PC-9 (cell line): ENCODE data around the gene NOD1.

Experiments used
- EZH2 ChIP-seq: fragments of 200-600 bp; sonication (generic); IDR thresholded peaks from 2 replicates; pipeline ENCODE4 v1.8.0; 2017; ENCODE audit warnings: antibody characterized with exemption, low read depth
- TF ChIP-seq, protein P1 (sequence below): fragments of 200-600 bp; sonication (generic); conservative IDR thresholded peaks from 2 replicates; pipeline ENCODE4 v1.6.1; 2017; ENCODE audit warnings: mixed run types, antibody characterized with exemption, mild to moderate bottlenecking, moderate library complexity

- TF ChIP-seq, protein P1, sequence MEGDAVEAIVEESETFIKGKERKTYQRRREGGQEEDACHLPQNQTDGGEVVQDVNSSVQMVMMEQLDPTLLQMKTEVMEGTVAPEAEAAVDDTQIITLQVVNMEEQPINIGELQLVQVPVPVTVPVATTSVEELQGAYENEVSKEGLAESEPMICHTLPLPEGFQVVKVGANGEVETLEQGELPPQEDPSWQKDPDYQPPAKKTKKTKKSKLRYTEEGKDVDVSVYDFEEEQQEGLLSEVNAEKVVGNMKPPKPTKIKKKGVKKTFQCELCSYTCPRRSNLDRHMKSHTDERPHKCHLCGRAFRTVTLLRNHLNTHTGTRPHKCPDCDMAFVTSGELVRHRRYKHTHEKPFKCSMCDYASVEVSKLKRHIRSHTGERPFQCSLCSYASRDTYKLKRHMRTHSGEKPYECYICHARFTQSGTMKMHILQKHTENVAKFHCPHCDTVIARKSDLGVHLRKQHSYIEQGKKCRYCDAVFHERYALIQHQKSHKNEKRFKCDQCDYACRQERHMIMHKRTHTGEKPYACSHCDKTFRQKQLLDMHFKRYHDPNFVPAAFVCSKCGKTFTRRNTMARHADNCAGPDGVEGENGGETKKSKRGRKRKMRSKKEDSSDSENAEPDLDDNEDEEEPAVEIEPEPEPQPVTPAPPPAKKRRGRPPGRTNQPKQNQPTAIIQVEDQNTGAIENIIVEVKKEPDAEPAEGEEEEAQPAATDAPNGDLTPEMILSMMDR: no peak
- no peak for TF ChIP-seq EZH2
Measured at GRCh38 chr7:30429156-30429530, 49.4 kb downstream of the NOD1 start.
